Measurements from ENCODE around the gene EIF2B2.
A peak's percentile ranks its signal among the peaks of the same experiment; 100 is the strongest.

EIF2B2 gene

GRCh38 chr14:75044752-75045151, 42.0 kb downstream of the EIF2B2 start:
- no peak for DNase-seq (ENCODE audit: low spot score)

- DNase-seq (ENCODE audit: low spot score) = no peak
Observed at GRCh38 chr14:75046275-75046674, 43.6 kb downstream of the EIF2B2 start.

- peak; percentile 26 for DNase-seq (ENCODE audit: low spot score)
Observed at GRCh38 chr14:75046899-75047298, 44.2 kb downstream of the EIF2B2 start.

GRCh38 chr14:75047506-75047905, 44.8 kb downstream of the EIF2B2 start:
- DNase-seq (ENCODE audit: low spot score) = no peak

GRCh38 chr14:75048101-75048500, 45.4 kb downstream of the EIF2B2 start:
- DNase-seq (ENCODE audit: low spot score) = no peak

- DNase-seq (ENCODE audit: low spot score) = no peak
Observed at GRCh38 chr14:75049136-75049535, 46.4 kb downstream of the EIF2B2 start.

- no peak for DNase-seq (ENCODE audit: low spot score)
Observed at GRCh38 chr14:75049731-75050201, 47.0 kb downstream of the EIF2B2 start.

- peak; percentile 92 for DNase-seq (ENCODE audit: low spot score)
Observed at GRCh38 chr14:75050852-75051555, 48.3 kb downstream of the EIF2B2 start, which contains the start of gene MLH3. MLH3 (minus strand) TSS chr14:75051467; CDS start chr14:75049655, 1,812 bp downstream.

- DNase-seq (ENCODE audit: low spot score) = no peak
Observed at GRCh38 chr14:75051556-75051899, 48.8 kb downstream of the EIF2B2 start.

GRCh38 chr14:75053396-75054291, 50.9 kb downstream of the EIF2B2 start:
- DNase-seq (ENCODE audit: low spot score) = no peak

- no peak for DNase-seq (ENCODE audit: low spot score)
Observed at GRCh38 chr14:75054421-75054820, 51.7 kb downstream of the EIF2B2 start.

GRCh38 chr14:75059642-75060041, 56.9 kb downstream of the EIF2B2 start:
- DNase-seq (ENCODE audit: low spot score) = no peak

- no peak for DNase-seq (ENCODE audit: low spot score)
Observed at GRCh38 chr14:75060420-75060819, 57.7 kb downstream of the EIF2B2 start.

Data from AG08396 (cell line).